ENCODE measurements around the gene LYPD5.

LYPD5 gene

DNA sequence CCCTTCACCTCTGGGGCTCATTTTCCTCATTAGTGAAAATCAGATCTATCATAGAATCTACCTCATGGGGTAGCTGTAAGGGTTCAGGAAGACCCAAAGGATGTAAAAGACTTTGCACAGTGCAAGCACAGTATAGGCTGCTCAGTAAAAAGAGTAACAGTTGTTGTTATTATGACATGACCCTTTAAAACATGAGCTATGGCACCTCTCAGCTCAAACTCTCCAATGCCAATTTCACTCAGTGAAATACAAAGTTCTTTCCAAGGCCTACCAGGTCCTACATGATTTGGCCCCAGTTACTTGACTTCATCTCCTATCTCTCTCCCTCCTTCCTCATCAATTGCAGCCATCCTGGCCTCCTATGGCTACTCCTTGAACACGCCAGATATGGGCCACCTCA is 52.3 kb downstream of the LYPD5 start:
- no peak for DNase-seq

DNA sequence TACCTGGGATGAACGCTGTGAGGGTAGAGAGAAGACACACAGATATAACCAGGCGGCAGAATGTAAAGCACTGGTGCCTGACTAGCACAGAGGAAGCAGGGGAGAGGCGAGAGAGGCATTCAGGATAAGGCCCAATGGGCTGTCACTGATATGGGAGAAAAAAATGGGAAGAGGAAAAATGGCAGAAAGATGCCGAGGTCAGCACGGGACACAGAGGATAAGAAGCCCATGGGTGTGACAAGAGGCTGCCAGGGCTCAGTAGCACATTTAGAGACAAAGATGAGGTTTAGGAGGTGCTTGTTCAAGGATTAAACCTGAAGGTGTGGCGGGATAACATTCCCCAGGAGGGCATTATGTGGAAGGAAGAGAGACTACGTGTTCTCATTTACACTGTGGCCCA is 53.1 kb downstream of the LYPD5 start:
- no peak for DNase-seq

DNA sequence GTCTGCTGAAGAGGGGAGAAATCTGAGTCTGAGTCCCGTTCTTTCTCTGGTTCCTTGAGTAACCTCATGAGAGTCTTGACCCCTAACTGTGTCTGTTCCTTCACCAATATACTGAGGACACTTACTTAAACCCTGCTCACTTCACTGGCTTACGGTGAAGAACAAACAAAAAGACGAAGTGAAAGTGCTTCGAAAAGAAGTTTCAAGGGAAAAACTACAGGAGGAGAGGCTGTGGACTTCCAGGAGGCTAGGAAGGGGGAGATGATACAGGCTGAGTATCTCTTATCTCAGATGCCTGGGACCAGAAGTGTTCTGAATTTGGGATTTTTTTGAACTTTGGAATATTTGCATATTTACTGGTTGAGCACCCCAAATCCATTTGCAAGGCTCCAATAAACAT is 53.6 kb downstream of the LYPD5 start:
- DNase-seq = no peak

DNA sequence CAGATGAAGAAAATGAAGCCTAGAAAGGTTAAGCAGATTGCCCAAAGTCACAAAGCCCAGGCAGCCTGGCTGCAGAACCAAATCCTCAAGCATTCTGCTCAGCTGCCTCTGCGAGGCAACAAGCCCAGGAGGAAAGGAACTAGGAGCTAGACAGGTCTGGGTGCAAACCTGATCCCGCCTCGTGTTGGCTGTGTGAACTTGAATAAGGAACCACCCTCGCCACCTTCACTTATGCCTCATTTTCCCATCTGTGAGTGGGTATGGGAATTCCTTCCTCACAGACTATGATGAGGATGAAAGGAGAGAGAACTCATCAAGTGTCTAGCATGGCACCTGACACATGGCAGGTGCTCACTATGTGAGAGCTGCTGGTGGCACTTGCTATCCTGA is 54.0 kb downstream of the LYPD5 start:
- no peak for DNase-seq

DNA sequence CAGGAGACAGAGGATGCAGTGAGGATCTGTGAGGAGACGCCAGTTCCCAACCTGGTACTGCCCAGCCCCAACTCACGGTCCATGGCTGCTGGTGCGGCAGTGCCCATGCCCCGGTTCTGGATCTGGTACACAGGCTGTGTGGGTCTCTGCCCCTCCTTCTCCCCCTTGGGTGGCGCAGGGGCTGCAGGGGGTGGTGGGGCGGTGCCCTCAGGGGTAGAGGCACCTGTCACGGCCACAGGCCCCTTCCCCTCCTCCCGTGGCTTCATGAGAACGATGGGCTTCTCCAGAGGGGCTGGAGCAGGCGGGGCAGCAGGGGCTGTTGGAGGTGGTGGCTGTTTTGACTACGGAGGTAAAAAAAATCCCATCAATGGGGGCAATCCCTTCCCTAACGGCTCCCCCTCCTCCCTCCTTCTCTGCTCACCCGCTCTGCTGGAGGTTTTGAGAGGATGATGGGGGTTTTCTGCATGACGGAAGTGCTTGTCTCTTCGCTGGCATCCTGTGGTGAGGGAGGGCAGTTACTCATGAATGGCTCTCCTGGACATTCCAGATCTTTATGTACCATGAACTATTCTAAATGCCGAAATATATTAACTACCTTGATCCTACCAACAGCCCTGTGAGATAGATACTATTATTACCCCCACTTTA is 54.6 kb downstream of the LYPD5 start:
- no peak for DNase-seq
